ENCODE data around the gene CCDC69.

The CCDC69 gene

GRCh38 chr5:151219789-151220188 lies 4.1 kb downstream of the CCDC69 start:
- TF ChIP-seq GATA3 (IDR thresholded peaks at IDR 0.05; ENCODE audit: low read depth, low read length) = no peak
- no peak for TF ChIP-seq GATA2 (IDR thresholded peaks at IDR 0.05; ENCODE audit: low read depth, low read length)

- no peak for TF ChIP-seq GATA2 (IDR thresholded peaks at IDR 0.05; ENCODE audit: low read depth, low read length)
- TF ChIP-seq GATA3 (IDR thresholded peaks at IDR 0.05; ENCODE audit: low read depth, low read length) = no peak
Measured at GRCh38 chr5:151219138-151219537, 4.8 kb downstream of the CCDC69 start.

DNA sequence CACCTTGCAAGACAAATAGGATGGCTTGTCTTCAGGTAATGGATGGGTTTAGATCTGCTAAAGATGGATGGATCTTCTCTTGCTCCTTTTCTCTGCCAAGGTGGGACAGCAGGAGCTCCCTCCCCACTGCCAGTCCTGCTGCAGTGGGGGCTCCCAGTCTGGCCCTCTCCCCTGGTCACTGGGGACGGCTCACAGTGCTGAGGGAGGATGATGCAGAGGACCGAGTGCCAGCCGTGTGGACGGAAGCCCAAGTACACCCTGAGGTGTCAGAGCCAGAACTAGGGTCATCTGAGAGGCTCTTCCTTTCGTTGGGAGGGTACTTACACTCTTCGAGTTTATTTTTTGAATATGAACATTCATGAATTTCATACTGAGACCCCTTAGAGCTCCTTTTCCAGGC lies 5.7 kb downstream of the CCDC69 start:
- TF ChIP-seq GATA2 (IDR thresholded peaks at IDR 0.05; ENCODE audit: low read depth, low read length) (no peak), GATA3 (IDR thresholded peaks at IDR 0.05; ENCODE audit: low read depth, low read length) (no peak)

DNA sequence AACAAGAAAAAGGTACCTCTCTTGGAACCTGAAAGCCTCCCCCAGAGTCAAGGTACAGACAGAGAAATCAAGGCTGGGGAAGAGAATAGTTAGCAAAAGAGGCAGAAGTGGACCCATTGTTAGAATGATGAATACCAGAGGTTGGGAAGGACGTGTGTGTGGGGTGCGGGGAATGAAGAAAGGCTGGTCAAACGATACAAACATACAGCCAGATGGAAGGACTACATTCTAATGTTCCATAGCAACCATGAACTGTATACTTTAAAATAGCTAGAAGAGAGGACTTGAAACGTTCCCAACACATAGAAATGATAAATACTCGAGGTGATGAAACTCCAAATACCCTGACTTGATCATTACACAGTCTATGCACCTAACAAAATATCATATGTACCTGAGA lies 7.1 kb downstream of the CCDC69 start:
- no peak for TF ChIP-seq GATA3 (IDR thresholded peaks at IDR 0.05; ENCODE audit: low read depth, low read length)
- TF ChIP-seq GATA2 (IDR thresholded peaks at IDR 0.05; ENCODE audit: low read depth, low read length) = no peak

DNA sequence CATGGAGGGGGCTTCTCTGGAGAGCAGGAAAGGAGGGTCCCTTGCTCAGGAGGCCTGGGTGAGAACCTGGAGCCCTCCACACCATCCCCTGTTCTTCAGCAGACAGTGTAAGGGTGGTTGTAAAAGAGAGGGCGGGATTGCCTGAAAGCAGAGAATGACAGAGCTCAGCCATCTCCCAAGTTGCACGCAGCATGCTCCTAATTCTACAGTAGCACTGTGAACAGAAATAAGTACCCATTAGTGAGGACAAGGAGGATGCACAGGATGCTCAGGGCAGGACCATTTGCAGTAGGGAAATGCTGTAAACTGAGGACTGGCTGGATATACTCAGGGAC lies 8.4 kb downstream of the CCDC69 start:
- TF ChIP-seq GATA2 (IDR thresholded peaks at IDR 0.05; ENCODE audit: low read depth, low read length) = no peak
- no peak for TF ChIP-seq GATA3 (IDR thresholded peaks at IDR 0.05; ENCODE audit: low read depth, low read length)

GRCh38 chr5:151214614-151215545 lies 9.0 kb downstream of the CCDC69 start:
- TF ChIP-seq GATA2 (IDR thresholded peaks at IDR 0.05; ENCODE audit: low read depth, low read length) = no peak
- no peak for TF ChIP-seq GATA3 (IDR thresholded peaks at IDR 0.05; ENCODE audit: low read depth, low read length)

DNA sequence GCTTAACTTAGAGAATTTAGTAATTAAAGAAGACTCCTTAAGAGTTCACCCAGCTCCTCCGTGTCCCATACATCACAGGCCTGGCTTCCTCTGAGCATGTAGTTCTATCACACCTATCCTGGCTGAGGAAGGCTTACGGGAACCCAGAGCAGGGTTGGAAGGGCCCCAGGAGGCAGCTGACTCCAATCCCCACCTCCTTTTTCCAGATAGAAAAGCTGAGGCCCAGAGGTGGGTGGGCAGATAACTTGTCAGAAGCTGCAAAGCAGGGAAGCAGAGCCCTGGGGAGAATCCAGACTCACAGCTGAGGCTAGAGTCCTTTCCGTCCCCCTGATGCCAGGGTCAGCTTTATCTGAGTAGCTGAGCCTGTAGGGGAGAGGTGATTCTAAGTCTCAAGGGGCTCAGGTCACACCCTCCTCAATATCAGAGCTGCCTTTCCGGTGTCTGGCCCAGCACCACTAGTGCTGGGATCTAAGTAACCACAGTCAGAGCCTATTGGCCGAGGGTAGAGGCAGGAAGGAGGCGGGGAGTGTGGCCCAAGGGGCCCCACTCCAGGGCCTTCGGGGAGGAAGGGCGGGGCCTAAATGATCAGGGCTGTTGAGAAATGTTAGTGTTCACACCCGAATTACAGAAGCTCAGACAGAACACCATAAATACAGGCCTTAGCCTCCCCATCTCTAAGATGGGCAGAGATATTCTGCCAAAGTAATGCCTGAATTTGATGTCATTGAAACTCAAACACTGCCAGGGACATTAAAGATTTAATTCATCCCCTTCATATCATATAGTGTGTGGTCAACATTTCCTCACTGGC lies 9.9 kb downstream of the CCDC69 start:
- TF ChIP-seq GATA2 (IDR thresholded peaks at IDR 0.05; ENCODE audit: low read depth, low read length) = no peak
- TF ChIP-seq GATA3 (IDR thresholded peaks at IDR 0.05; ENCODE audit: low read depth, low read length) = no peak

DNA sequence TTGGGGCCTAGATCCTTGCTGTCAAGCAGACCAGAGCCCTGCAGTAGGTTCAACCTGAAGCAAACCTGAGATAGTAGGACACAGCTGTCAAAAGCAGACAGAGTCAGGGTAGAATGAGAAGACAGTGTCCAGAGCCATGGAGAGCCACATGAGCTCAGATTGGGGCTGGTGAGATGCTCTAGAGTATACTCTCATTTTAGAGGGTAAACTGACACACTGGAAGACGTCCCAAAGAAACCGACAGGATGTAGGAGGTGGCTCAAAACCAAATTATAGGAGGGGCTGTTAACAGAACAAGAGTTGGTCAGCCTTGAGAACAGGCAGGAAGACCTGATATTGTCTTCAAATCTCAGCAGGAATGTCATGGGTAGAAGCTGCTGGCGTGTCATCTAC lies 11.5 kb downstream of the CCDC69 start:
- TF ChIP-seq GATA3 (IDR thresholded peaks at IDR 0.05; ENCODE audit: low read depth, low read length) (no peak), GATA2 (IDR thresholded peaks at IDR 0.05; ENCODE audit: low read depth, low read length) (no peak)

- no peak for TF ChIP-seq GATA2 (IDR thresholded peaks at IDR 0.05; ENCODE audit: low read depth, low read length)
- no peak for TF ChIP-seq GATA3 (IDR thresholded peaks at IDR 0.05; ENCODE audit: low read depth, low read length)
Measured at GRCh38 chr5:151208481-151208914, 15.4 kb downstream of the CCDC69 start.

DNA sequence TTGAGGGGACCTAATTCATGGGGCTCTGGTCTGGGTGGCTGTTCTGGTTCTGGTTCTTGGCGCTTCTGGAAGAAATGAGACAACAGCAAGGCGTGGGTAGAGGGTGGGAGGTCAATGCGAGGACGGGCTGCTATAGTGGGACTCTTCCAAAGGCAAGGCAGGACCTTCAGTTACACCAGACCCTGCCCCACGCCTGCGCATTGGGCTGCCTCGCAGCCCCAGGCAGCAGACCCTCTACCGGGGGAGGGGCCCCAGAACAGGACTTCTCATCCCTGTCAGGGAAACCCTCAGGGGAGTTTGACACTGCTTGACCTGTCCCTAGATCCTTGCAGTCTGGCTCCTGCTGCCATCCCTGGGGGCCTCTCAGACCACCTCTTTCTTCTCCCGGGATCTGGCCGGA lies 18.5 kb downstream of the CCDC69 start:
- TF ChIP-seq GATA2 (IDR thresholded peaks at IDR 0.05; ENCODE audit: low read depth, low read length) (no peak), GATA3 (IDR thresholded peaks at IDR 0.05; ENCODE audit: low read depth, low read length) (no peak)

GRCh38 chr5:151204051-151204450 lies 19.8 kb downstream of the CCDC69 start:
- TF ChIP-seq GATA3 (IDR thresholded peaks at IDR 0.05; ENCODE audit: low read depth, low read length) = no peak
- TF ChIP-seq GATA2 (IDR thresholded peaks at IDR 0.05; ENCODE audit: low read depth, low read length) = no peak

- no peak for TF ChIP-seq GATA3 (IDR thresholded peaks at IDR 0.05; ENCODE audit: low read depth, low read length)
- TF ChIP-seq GATA2 (IDR thresholded peaks at IDR 0.05; ENCODE audit: low read depth, low read length) = no peak
Measured at GRCh38 chr5:151202381-151203139, 21.3 kb downstream of the CCDC69 start.

DNA sequence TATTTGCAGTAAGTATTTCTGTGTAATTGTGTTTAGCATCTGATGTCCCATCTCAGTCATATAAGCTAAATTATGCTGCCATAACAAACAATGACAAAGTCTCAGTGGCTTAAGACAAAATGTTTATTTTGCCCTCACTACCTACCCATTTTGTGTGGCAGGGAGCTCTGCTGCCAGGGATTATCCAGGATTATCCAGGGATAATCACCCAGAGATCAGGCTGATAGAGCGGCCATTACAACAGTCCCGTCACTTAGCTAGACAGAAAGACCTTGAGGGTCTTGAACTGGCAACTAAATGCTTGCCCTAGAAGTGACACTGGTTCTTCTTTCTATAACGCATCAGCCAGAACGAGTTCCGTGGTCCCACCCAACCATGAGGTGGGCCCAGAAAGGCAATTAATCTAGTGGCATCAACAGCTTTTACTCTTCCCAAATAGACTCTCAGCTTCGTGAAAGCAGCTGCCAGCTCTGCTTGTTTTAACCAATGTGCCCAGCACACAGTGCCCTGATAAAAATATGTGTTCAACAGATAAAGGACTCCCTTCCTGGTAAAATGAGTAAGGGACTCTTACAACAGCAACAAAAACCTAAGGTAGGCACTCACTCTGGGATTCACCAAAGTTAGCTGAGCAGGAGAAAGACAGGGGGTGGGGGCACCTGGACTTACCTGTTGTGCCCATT lies 22.8 kb downstream of the CCDC69 start:
- TF ChIP-seq GATA2 (IDR thresholded peaks at IDR 0.05; ENCODE audit: low read depth, low read length) (no peak), GATA3 (IDR thresholded peaks at IDR 0.05; ENCODE audit: low read depth, low read length) (no peak)
